ENCODE results near the gene SH2D7. TPM values are rescaled to one million over a fixed set of nuclear protein-coding genes. Genes with fewer than 3 reads are reported as not detected.

The SH2D7 gene
- total RNA-seq, 1 experiment from 2014 or later = not detected

- H3K4me1 Mint-ChIP-seq = peaks cover 26% of the 10 kb centered on the region
- no peak for ATAC-seq
- CTCF ChIA-PET = interaction anchor here (0.6 to 1.7 kb wide), 7 partner anchors 14 to 163 kb away, joined by 3 to 12 read pairs (median 5); no protein-coding TSS in a partner anchor
- H3K4me3 Mint-ChIP-seq = peak overlapping the region; percentile 96
- no peak for DNase-seq (ENCODE audit: low spot score)
- no peaks in the 10 kb centered on the region for H3K9me3 Mint-ChIP-seq
- peaks cover 6% of the 10 kb centered on the region for H3K27me3 Mint-ChIP-seq (ENCODE audit: low read depth)
- TF ChIP-seq FOXK1 (CRISPR knock-in tag; IDR thresholded peaks at IDR 0.05) (no peak), ZNF121 (CRISPR knock-in tag; IDR thresholded peaks at IDR 0.05) (peak; percentile 79)
- peak overlapping the region; percentile 86 for H3K27ac Mint-ChIP-seq
- peaks cover 2% of the 10 kb centered on the region; the same call in 1 of the 2 replicates for H3K36me3 Mint-ChIP-seq
- POLR2A ChIA-PET = interaction anchor here (1.0 kb wide), 1 partner anchor 54 kb away, joined by 3 read pairs; no protein-coding TSS in a partner anchor
Observed at GRCh38 chr15:78076231-78077052, 15.9 kb upstream of the SH2D7 start.

DNA sequence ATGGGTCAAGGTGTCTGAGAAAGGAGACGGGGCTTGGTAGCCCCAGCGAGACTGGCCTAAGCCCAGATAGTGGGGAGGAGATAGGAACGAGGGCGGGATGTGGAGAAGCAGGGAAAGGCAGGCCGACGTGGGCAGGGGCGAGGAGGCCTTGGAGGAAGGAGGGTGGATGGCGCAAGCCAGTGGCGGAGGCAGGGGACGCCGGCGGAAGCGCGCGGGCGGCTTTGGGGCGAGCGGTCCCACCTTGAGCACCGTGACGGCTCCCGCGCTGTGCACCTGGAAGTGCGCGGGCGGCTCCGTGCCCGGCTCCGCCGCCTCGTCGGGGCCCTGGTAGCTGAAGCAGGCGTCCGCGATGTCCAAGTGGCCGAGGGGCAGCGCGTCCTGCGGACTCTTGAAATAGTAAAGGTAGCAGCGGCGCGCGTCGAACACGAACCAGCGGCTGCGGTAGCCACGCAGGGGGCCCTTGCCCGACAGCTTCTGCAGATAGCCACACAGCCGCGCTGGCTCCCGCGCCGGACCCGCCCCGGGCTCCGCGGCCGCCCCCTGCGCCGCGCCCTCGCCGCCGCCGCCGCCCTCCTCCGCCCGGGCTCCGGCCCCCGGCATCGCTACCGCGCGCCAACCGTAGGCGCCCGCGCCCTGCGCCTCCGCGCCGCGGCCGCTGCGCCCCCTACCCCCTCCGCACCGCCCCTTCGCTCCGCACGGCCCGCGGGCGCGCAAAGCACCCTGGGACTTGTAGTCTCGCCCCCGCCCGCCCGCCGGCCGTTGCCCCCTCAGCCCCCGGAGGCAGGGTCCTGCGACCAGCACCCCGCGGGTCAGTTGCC is 15.1 kb upstream of the SH2D7 start, which contains the start of gene TBC1D2B:
TBC1D2B (minus strand) TSS at position 659 of the 818 bp plus-strand sequence; CDS start at position 600, 59 bp downstream.
- ATAC-seq = peak; percentile 78
- POLR2A ChIA-PET = no interaction called here
- H3K36me3 Mint-ChIP-seq = peaks cover 2% of the 10 kb centered on the region; the same call in 1 of the 2 replicates
- no peaks in the 10 kb centered on the region for H3K9me3 Mint-ChIP-seq
- H3K4me1 Mint-ChIP-seq = peaks cover 18% of the 10 kb centered on the region
- H3K27me3 Mint-ChIP-seq (ENCODE audit: low read depth) = peaks cover 6% of the 10 kb centered on the region
- H3K4me3 Mint-ChIP-seq = peak within 1 kb of the TSS; percentile 96
- no peak for TF ChIP-seq ZBTB21 (CRISPR knock-in tag; IDR thresholded peaks at IDR 0.05; ENCODE audit: borderline replicate concordance)
- no peak for TF ChIP-seq TEAD4 (CRISPR knock-in tag; IDR thresholded peaks at IDR 0.05)
- TF ChIP-seq SP1 (CRISPR knock-in tag; conservative IDR thresholded peaks at IDR 0.05) = peak; percentile 75
- TF ChIP-seq, protein P1, sequence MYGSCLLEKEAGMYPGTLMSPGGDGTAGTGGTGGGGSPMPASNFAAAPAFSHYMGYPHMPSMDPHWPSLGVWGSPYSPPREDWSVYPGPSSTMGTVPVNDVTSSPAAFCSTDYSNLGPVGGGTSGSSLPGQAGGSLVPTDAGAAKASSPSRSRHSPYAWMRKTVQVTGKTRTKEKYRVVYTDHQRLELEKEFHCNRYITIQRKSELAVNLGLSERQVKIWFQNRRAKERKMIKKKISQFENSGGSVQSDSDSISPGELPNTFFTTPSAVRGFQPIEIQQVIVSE (CRISPR knock-in tag; IDR thresholded peaks at IDR 0.05; ENCODE audit: borderline replicate concordance) = no peak
- 0 out of 2 replicates have a peak, but pooled peaks have one; percentile 48 for TF ChIP-seq HMGXB4 (CRISPR knock-in tag; IDR thresholded peaks at IDR 0.05)
- TF ChIP-seq JAZF1 (CRISPR knock-in tag; IDR thresholded peaks at IDR 0.05) = no peak
- peak; percentile 76 for DNase-seq (ENCODE audit: low spot score)
- CTCF ChIA-PET = interaction anchor here (0.6 to 0.9 kb wide), 2 partner anchors 36 to 162 kb away, joined by 3 to 5 read pairs; no protein-coding TSS in a partner anchor
- peak within 1 kb of the TSS; percentile 86 for H3K27ac Mint-ChIP-seq

DNA sequence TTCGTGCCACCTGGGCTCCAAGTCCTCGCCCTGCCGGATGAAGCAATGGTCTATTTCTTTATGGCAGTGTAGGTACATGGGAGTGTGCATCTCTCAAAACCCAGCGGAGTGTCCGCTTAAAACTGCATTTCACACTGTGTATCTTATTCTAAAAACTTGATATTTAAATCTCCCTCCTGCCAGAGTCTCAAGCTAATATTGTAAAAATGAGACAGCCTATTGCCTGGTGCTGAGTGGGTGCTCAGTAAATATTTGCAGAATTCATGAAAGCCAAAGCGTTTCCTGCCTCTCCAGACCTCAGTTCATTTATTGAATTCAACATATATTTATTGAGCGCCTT is 14.5 kb upstream of the SH2D7 start:
- Mint-ChIP-seq H3K4me3 (peak overlapping the region; percentile 73), H3K36me3 (peaks cover 2% of the 10 kb centered on the region; the same call in 1 of the 2 replicates), H3K27me3 (ENCODE audit: low read depth) (peaks cover 6% of the 10 kb centered on the region), H3K4me1 (peaks cover 12% of the 10 kb centered on the region), H3K9me3 (no peaks in the 10 kb centered on the region), H3K27ac (no peak overlapping the region)
- ATAC-seq (no peak), DNase-seq (ENCODE audit: low spot score) (no peak)
- POLR2A ChIA-PET = no interaction called here
- CTCF ChIA-PET = interaction anchor here (0.9 kb wide), 1 partner anchor 35 kb away, joined by 5 read pairs; no protein-coding TSS in a partner anchor
- TF ChIP-seq TCF7 (CRISPR knock-in tag; IDR thresholded peaks at IDR 0.05; ENCODE audit: low read depth) (no peak), SMAD3 (CRISPR knock-in tag; IDR thresholded peaks at IDR 0.05; ENCODE audit: borderline replicate concordance) (no peak), ETV6 (CRISPR knock-in tag; IDR thresholded peaks at IDR 0.05) (no peak), ZNF219 (CRISPR knock-in tag; IDR thresholded peaks at IDR 0.05; ENCODE audit: borderline replicate concordance) (no peak), ZSCAN18 (CRISPR knock-in tag; IDR thresholded peaks at IDR 0.05) (no peak), JAZF1 (CRISPR knock-in tag; IDR thresholded peaks at IDR 0.05) (no peak), ZNF425 (CRISPR knock-in tag; conservative IDR thresholded peaks at IDR 0.05) (no peak), ATF1 (CRISPR knock-in tag; IDR thresholded peaks at IDR 0.05) (no peak), E2F5 (CRISPR knock-in tag; IDR thresholded peaks at IDR 0.05) (no peak), ZNF263 (CRISPR knock-in tag; IDR thresholded peaks at IDR 0.05; ENCODE audit: low read depth) (no peak)
- TF ChIP-seq, protein P2, sequence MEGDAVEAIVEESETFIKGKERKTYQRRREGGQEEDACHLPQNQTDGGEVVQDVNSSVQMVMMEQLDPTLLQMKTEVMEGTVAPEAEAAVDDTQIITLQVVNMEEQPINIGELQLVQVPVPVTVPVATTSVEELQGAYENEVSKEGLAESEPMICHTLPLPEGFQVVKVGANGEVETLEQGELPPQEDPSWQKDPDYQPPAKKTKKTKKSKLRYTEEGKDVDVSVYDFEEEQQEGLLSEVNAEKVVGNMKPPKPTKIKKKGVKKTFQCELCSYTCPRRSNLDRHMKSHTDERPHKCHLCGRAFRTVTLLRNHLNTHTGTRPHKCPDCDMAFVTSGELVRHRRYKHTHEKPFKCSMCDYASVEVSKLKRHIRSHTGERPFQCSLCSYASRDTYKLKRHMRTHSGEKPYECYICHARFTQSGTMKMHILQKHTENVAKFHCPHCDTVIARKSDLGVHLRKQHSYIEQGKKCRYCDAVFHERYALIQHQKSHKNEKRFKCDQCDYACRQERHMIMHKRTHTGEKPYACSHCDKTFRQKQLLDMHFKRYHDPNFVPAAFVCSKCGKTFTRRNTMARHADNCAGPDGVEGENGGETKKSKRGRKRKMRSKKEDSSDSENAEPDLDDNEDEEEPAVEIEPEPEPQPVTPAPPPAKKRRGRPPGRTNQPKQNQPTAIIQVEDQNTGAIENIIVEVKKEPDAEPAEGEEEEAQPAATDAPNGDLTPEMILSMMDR (IDR thresholded peaks at IDR 0.05) = no peak
